RWPE2 (cell line): Measurements from ENCODE around the gene TMEM250.

Experiments
- ATAC-seq: fragments of 200-7000 bp; cut with Tn5 transposase; 3 replicates; pipeline ENCODE4 v1.9.1; 2021; ENCODE audit warnings: low read depth
- DNase-seq: peaks from one replicate; pipeline ENCODE4 v3.0.0-alpha.2; 2020; ENCODE audit warnings: low spot score
- H3K27ac ChIP-seq: fragments of 450-650 bp; 2 replicates; pipeline ENCODE4 v1.5.1; 2017; ENCODE audit warnings: mild to moderate bottlenecking; ENCODE audit not compliant: poor library complexity, severe bottlenecking
- H3K27me3 ChIP-seq: fragments of 250-450 bp; sonication (Bioruptor Pico); 2 replicates; pipeline ENCODE4 v1.5.1; 2021; ENCODE audit warnings: mild to moderate bottlenecking, moderate library complexity; ENCODE audit not compliant: insufficient read depth, poor library complexity, severe bottlenecking
- H3K36me3 ChIP-seq: fragments of 250-450 bp; sonication (Bioruptor Pico); 2 replicates; pipeline ENCODE4 v1.5.1; 2020; ENCODE audit warnings: low read depth, mild to moderate bottlenecking, moderate library complexity
- H3K4me1 ChIP-seq: fragments of 250-450 bp; sonication (Bioruptor Pico); 2 replicates; pipeline ENCODE4 v1.5.1; 2021; ENCODE audit warnings: mild to moderate bottlenecking, moderate library complexity; ENCODE audit not compliant: insufficient read depth, poor library complexity, severe bottlenecking
- H3K4me3 ChIP-seq: fragments of 250-450 bp; sonication (Bioruptor Pico); 2 replicates; pipeline ENCODE4 v1.5.1; 2021; ENCODE audit warnings: mild to moderate bottlenecking, moderate library complexity; ENCODE audit not compliant: severe bottlenecking
- H3K9me3 ChIP-seq: fragments of 250-450 bp; sonication (Bioruptor Pico); 2 replicates; pipeline ENCODE4 v1.5.1; 2021; ENCODE audit warnings: mild to moderate bottlenecking, moderate library complexity; ENCODE audit not compliant: severe bottlenecking
- CTCF ChIP-seq: fragments of 450-650 bp; IDR thresholded peaks from one replicate; pipeline ENCODE4 v1.5.1; 2017; ENCODE audit warnings: mild to moderate bottlenecking, moderate library complexity; ENCODE audit not compliant: poor library complexity, severe bottlenecking

The TMEM250 gene

GRCh38 chr9:136109351-136110081 is 9.2 kb downstream of the TMEM250 start:
- no peaks in the 10 kb centered on the region for H3K9me3 ChIP-seq
- H3K4me3 ChIP-seq: no peak overlapping the region
- peaks cover 23% of the 10 kb centered on the region for H3K4me1 ChIP-seq
- H3K36me3 ChIP-seq: no peaks in the 10 kb centered on the region
- ATAC-seq: peak; percentile 74
- peak overlapping the region; percentile 47 for H3K27ac ChIP-seq
- no peaks in the 10 kb centered on the region for H3K27me3 ChIP-seq
- TF ChIP-seq CTCF: no peak
- peak; percentile 92 for DNase-seq

- no peaks in the 10 kb centered on the region for H3K9me3 ChIP-seq
- H3K4me1 ChIP-seq: peaks cover 23% of the 10 kb centered on the region
- ATAC-seq (no peak), DNase-seq (no peak)
- no peak overlapping the region for H3K4me3 ChIP-seq
- no peaks in the 10 kb centered on the region for H3K27me3 ChIP-seq
- H3K27ac ChIP-seq: peak overlapping the region; percentile 47
- no peak for TF ChIP-seq CTCF
- no peaks in the 10 kb centered on the region for H3K36me3 ChIP-seq
These were observed 9.9 kb downstream of the TMEM250 start for GRCh38 chr9:136108648-136109266.

DNA sequence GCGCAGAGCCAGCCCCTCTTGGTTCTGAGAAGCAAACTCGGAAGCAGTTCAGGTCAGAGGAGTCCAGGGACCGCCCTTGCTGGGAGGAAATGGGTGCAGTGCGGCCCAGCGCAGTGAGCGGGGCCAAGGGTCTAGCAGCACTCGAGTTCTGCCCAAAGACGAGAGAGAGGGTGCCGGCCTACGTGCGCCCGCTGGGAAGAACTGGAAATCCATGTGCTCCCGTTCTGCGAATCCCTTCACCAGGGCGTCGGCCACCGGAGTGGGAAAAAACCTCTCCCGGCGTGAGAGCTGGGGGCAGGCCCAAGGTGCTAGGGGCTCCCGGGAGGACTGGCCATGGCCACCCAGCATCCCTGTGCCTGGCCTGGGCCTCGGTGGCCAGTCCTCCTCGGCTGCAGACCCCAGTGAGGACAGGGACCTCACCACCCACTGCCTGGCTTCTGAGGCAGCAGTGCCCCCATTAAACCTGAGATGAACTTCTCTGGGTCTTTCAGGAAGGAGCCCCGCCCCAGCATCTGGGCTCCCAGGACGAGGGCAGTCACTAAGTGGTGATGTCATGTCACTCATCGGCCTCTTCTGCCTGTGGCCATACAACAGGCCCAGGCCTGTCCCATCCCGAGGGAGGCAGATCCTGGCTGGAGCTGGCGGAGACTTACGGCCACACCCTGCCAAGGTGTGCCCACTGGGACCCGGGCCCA is 10.6 kb downstream of the TMEM250 start:
- Histone ChIP-seq H3K4me1 (peaks cover 23% of the 10 kb centered on the region), H3K27ac (peak overlapping the region; percentile 47), H3K9me3 (no peaks in the 10 kb centered on the region), H3K27me3 (no peaks in the 10 kb centered on the region), H3K4me3 (no peak overlapping the region), H3K36me3 (no peaks in the 10 kb centered on the region)
- no peak for TF ChIP-seq CTCF
- no peak for DNase-seq
- ATAC-seq: peak; percentile 38

DNA sequence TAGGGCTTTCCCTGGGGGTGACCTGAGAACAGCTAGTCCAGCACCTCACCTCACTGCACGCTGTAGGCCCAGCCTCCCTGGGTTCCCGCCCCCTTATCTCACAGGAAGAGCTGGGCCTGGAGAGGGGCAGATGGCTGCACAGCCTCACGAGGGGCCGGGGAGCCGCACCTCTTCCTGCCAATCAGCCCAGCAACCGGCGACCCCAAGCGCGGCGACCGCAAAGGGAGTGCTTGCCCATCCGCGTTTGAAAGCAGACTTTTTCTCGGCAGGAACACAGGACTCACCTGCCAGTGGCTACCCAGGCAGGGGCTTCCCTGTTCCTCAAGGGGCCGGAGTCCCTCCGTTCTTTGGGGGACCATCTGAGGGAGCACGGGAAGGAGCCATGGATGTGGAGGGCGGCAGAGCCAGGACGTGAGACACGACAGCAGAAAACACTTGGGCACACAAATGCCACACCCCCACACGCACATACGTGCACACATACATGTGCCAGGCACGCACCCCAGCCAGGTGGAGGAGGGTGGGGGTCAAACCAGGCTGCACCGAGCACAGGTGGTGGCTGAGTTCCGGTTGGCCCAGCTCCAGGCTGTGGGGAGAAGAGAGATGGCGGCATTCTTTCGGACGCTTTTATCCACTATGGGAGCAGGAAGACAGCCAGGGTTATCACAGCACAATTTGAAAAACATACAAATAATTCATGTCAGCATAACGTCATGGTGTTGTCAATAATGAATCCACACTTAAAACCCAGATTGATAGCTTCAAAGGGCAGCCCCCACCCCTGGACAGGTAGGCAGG is 11.3 kb downstream of the TMEM250 start:
- no peaks in the 10 kb centered on the region for H3K36me3 ChIP-seq
- no peak for TF ChIP-seq CTCF
- peak overlapping the region; percentile 47 for H3K27ac ChIP-seq
- H3K4me1 ChIP-seq: peaks cover 23% of the 10 kb centered on the region
- no peak for DNase-seq
- H3K4me3 ChIP-seq: no peak overlapping the region
- no peaks in the 10 kb centered on the region for H3K27me3 ChIP-seq
- ATAC-seq: no peak
- H3K9me3 ChIP-seq: no peaks in the 10 kb centered on the region
